Left lung (tissue), 14 donors: Measurements from ENCODE around the gene MKX. TPM values are rescaled to one million over a fixed set of nuclear protein-coding genes. Genes with fewer than 3 reads are reported as not detected.

Experiments used
- ATAC-seq: fragments of 200-7000 bp; cut with Tn5 transposase; one replicate; pipeline ENCODE4 v1.9.1; 2020; ENCODE audit warnings: moderate library complexity
- DNase-seq, 4 donors: peaks; one replicate each; pipeline ENCODE4 v3.0.0-alpha.2; 2013 to 2020
- H3K27ac ChIP-seq, 2 donors: fragments of 200-600 bp; sonication (generic) in 1 of 2; one replicate each; pipeline versions ENCODE4 v1.5.0 to v1.8.0; 2020 to 2021
- H3K27me3 ChIP-seq, 2 donors: fragments of 200-600 bp; sonication (generic) in 1 of 2; one replicate each; pipeline versions ENCODE4 v1.5.0 to v1.8.0; 2020 to 2021
- H3K36me3 ChIP-seq, 2 donors: fragments of 200-600 bp; sonication (generic) in 1 of 2; one replicate each; pipeline versions ENCODE4 v1.5.0 to v1.8.0; 2020 to 2021
- H3K4me1 ChIP-seq, 2 donors: fragments of 200-600 bp; one replicate each; pipeline ENCODE4 v1.8.0; 2021
- H3K4me3 ChIP-seq, 2 donors: fragments of 200-600 bp; sonication (generic) in 1 of 2; one replicate each; pipeline versions ENCODE4 v1.5.0 to v1.8.0; 2020 to 2021; ENCODE audit warnings: mild to moderate bottlenecking in 1 of 2
- H3K9me3 ChIP-seq, 2 donors: fragments of 200-600 bp; sonication (generic) in 1 of 2; one replicate each; pipeline versions ENCODE4 v1.5.0 to v1.8.0; 2020 to 2021
- CTCF ChIP-seq, 2 donors: fragments of 200-600 bp; sonication (generic) in 1 of 2; IDR thresholded peaks; one replicate each; pipeline versions ENCODE4 v1.5.0 to v1.8.0; 2021; ENCODE audit warnings: antibody characterized with exemption in 2 of 2
- intact Hi-C, 2 donors: fragments of 100-400 bp; cut with DNase I; formaldehyde crosslinking; loops; one replicate each; pipeline versions ENCODE4 v1.11.2 to v1.14.2; 2022
- long read RNA-seq, 12 donors: library from polyadenylated mRNA in 2 of 12; unstranded in 2 of 12; transcript quantifications; one replicate each; pipeline ENCODE4 v2.0.0 and lab custom pipeline, GENCODE V29; 2019 to 2026
- polyA plus RNA-seq, 6 donors: library from polyadenylated mRNA; unstranded; fragments of 120-200 nt; gene quantifications; one replicate each; pipeline ENCODE4 v1.2.1, GENCODE V29; 2013; ENCODE audit not compliant: insufficient read length in 6 of 6
- total RNA-seq, 2 donors: library from RNA; stranded (reverse); fragmentation: NEBNext Ultra II Directional; extraction: Animal tissue kit (Norgen Biotek cat#: 25700); gene quantifications; one replicate each; pipeline ENCODE4 v1.2.1, GENCODE V29; 2021
- donor health status: DM: no; HTN: yes; CAD: no.
- donor health status: DM: no; HTN: no; CAD: no.

The MKX gene
- total RNA-seq (1 to 10 TPM in 1 of 2 donors, under 1 TPM in 1; 0.29 to 1.3 TPM), polyA plus RNA-seq (1 to 10 TPM in 2 of 6 donors, under 1 TPM in 4; 0.68 to 1.3 (median 0.88) TPM)
- long read RNA-seq, donor 1, result 0 reads
- long read RNA-seq, donor 2, result 0 reads
- long read RNA-seq, donor 3, result 0 reads
- long read RNA-seq, donor 4, result 0 reads
- long read RNA-seq, donor 5, partial matches to known transcripts, result 0 of 1 reads
- long read RNA-seq, donor 5, other reads (novel, unspliced or antisense), result 0 of 1 reads
- long read RNA-seq, donor 6, result 0 reads
- long read RNA-seq, donor 7, result 0 reads
- long read RNA-seq, donor 8, result 0 reads
- long read RNA-seq, donor 9, result 0 reads
- long read RNA-seq, donor 10, partial matches to known transcripts, result 0 of 1 reads
- long read RNA-seq, donor 10, other reads (novel, unspliced or antisense), result 1 of 1 reads
- long read RNA-seq, donor 11, result 0 reads
- long read RNA-seq, donor 12, result 0 reads

GRCh38 chr10:27745732-27746396, at the start of gene MKX:
Gene MKX (minus strand): TSS chr10:27745819. CDS start chr10:27743415, 2,404 bp downstream.
- intact Hi-C loops, result loop anchor here in 1 of 2 donors (10.0 kb wide), 1 partner anchor 499 kb away; no protein-coding TSS in a partner anchor
- H3K4me1 ChIP-seq, result peaks cover 35 to 58% of the 10 kb centered on the region in 2 donors
- H3K27me3 ChIP-seq, result peaks cover 88 to 100% of the 10 kb centered on the region in 2 donors
- DNase-seq (peak in 3 of 4 donors; percentile 32 to 84 (median 67)), ATAC-seq (peak; percentile 16)
- no peaks in the 10 kb centered on the region for H3K9me3 ChIP-seq
- no peaks in the 10 kb centered on the region for H3K36me3 ChIP-seq
- no peak for TF ChIP-seq CTCF (IDR thresholded peaks at IDR 0.05)
- H3K4me3 ChIP-seq, result peak within 1 kb of the TSS; percentile 9 to 61
- no peak within 1 kb of the TSS for H3K27ac ChIP-seq

- ATAC-seq (no peak), DNase-seq (no peak)
- H3K27ac ChIP-seq, result no peak overlapping the region
- H3K4me1 ChIP-seq, result no peaks in the 10 kb centered on the region
- intact Hi-C loops, result no loop called here
- no peak overlapping the region for H3K4me3 ChIP-seq
- no peaks in the 10 kb centered on the region for H3K36me3 ChIP-seq
- no peaks in the 10 kb centered on the region for H3K27me3 ChIP-seq
- no peak for TF ChIP-seq CTCF (IDR thresholded peaks at IDR 0.05)
- H3K9me3 ChIP-seq, result no peaks in the 10 kb centered on the region
Observed at GRCh38 chr10:27794157-27794556, 48.5 kb upstream of the MKX start.

- Histone ChIP-seq H3K4me1 (no peaks in the 10 kb centered on the region), H3K36me3 (no peaks in the 10 kb centered on the region), H3K27me3 (peaks cover 0 to 5% of the 10 kb centered on the region in 2 donors), H3K9me3 (no peaks in the 10 kb centered on the region), H3K4me3 (no peak overlapping the region), H3K27ac (no peak overlapping the region)
- no peak for ATAC-seq
- intact Hi-C loops, result no loop called here
- TF ChIP-seq CTCF (IDR thresholded peaks at IDR 0.05), result no peak
- no peak for DNase-seq
Observed at GRCh38 chr10:27792216-27792615, 46.6 kb upstream of the MKX start.

- no peak for TF ChIP-seq CTCF (IDR thresholded peaks at IDR 0.05)
- no peak overlapping the region for H3K4me3 ChIP-seq
- DNase-seq (no peak), ATAC-seq (no peak)
- intact Hi-C loops, result no loop called here
- H3K36me3 ChIP-seq, result no peaks in the 10 kb centered on the region
- peaks cover 0 to 5% of the 10 kb centered on the region in 2 donors for H3K27me3 ChIP-seq
- no peaks in the 10 kb centered on the region for H3K9me3 ChIP-seq
- no peaks in the 10 kb centered on the region for H3K4me1 ChIP-seq
- H3K27ac ChIP-seq, result no peak overlapping the region
Observed at GRCh38 chr10:27784272-27784671, 38.7 kb upstream of the MKX start.

GRCh38 chr10:27783660-27784059, 38.0 kb upstream of the MKX start:
- peak; percentile 66 for ATAC-seq
- intact Hi-C loops, result no loop called here
- Histone ChIP-seq H3K27ac (no peak overlapping the region), H3K4me3 (no peak overlapping the region), H3K27me3 (peaks cover 0 to 5% of the 10 kb centered on the region in 2 donors), H3K9me3 (no peaks in the 10 kb centered on the region), H3K36me3 (no peaks in the 10 kb centered on the region), H3K4me1 (no peaks in the 10 kb centered on the region)
- no peak for DNase-seq
- TF ChIP-seq CTCF (IDR thresholded peaks at IDR 0.05), result peak in 1 of 2 donors; percentile 17
